IPS-18c (cell line): ENCODE measurements around the gene UGT1A6.

Experiments used
- H3K4me3 ChIP-seq: 2 replicates; pipeline ENCODE4 v1.7.0; 2013; ENCODE audit warnings: low read depth, mild to moderate bottlenecking, low read length, moderate library complexity; ENCODE audit not compliant: insufficient read depth
- H3K9me3 ChIP-seq: one replicate; pipeline ENCODE4 v1.6.1; 2013; ENCODE audit warnings: mild to moderate bottlenecking, low read length, moderate library complexity; ENCODE audit not compliant: control insufficient read depth, insufficient read depth

UGT1A6 gene

GRCh38 chr2:233817361-233817911 lies 124.7 kb downstream of the UGT1A6 start:
- H3K4me3 ChIP-seq: no peak overlapping the region
- no peaks in the 10 kb centered on the region for H3K9me3 ChIP-seq

GRCh38 chr2:233817995-233818638 lies 125.4 kb downstream of the UGT1A6 start:
- no peaks in the 10 kb centered on the region for H3K9me3 ChIP-seq
- no peak overlapping the region for H3K4me3 ChIP-seq

GRCh38 chr2:233818639-233819621 lies 126.2 kb downstream of the UGT1A6 start:
- Histone ChIP-seq H3K4me3 (no peak overlapping the region), H3K9me3 (no peaks in the 10 kb centered on the region)

- Histone ChIP-seq H3K9me3 (no peaks in the 10 kb centered on the region), H3K4me3 (no peak overlapping the region)
Measured at GRCh38 chr2:233819884-233820773, 127.4 kb downstream of the UGT1A6 start.

GRCh38 chr2:233820774-233821105 lies 128.1 kb downstream of the UGT1A6 start:
- H3K9me3 ChIP-seq: no peaks in the 10 kb centered on the region
- no peak overlapping the region for H3K4me3 ChIP-seq

- H3K4me3 ChIP-seq: no peak overlapping the region
- H3K9me3 ChIP-seq: no peaks in the 10 kb centered on the region
Measured at GRCh38 chr2:233821196-233821595, 128.5 kb downstream of the UGT1A6 start.

GRCh38 chr2:233821709-233822100 lies 129.0 kb downstream of the UGT1A6 start:
- no peak overlapping the region for H3K4me3 ChIP-seq
- no peaks in the 10 kb centered on the region for H3K9me3 ChIP-seq

- Histone ChIP-seq H3K4me3 (no peak overlapping the region), H3K9me3 (no peaks in the 10 kb centered on the region)
Measured at GRCh38 chr2:233822101-233822771, 129.5 kb downstream of the UGT1A6 start.
